Right cardiac atrium (tissue), 5 donors: ENCODE results near the gene SLC35B2. TPM values are rescaled to one million over a fixed set of nuclear protein-coding genes. Genes with fewer than 3 reads are reported as not detected.

ENCODE experiments used
- ATAC-seq, 2 donors: fragments of 200-7000 bp; cut with Tn5 transposase; one replicate each; pipeline versions ENCODE4 v1.8.0 to v1.9.1; 2020; ENCODE audit warnings: moderate library complexity in 2 of 2, mild to moderate bottlenecking in 1 of 2
- DNase-seq, 3 donors: peaks; one replicate each; pipeline ENCODE4 v3.0.0-alpha.2; 2020
- H3K27ac ChIP-seq: one replicate; pipeline ENCODE4 v1.5.1; 2013; ENCODE audit warnings: mild to moderate bottlenecking, low read length, control low read depth, moderate library complexity
- H3K27me3 ChIP-seq: one replicate; pipeline ENCODE4 v1.6.1; 2013; ENCODE audit not compliant: control insufficient read depth, insufficient read depth
- H3K4me1 ChIP-seq: one replicate; pipeline ENCODE4 v1.6.1; 2013; ENCODE audit warnings: low read length; ENCODE audit not compliant: control insufficient read depth, insufficient read depth
- H3K4me3 ChIP-seq: one replicate; pipeline ENCODE4 v1.5.1; 2013; ENCODE audit warnings: low read length, control low read depth
- H3K9me3 ChIP-seq: one replicate; pipeline ENCODE4 v1.6.1; 2013; ENCODE audit warnings: low read length; ENCODE audit not compliant: control insufficient read depth
- WGBS: extraction: QIAGEN DNeasy Blood & Tissue Kit; methylation state at CpG from one replicate; pipeline ENCODE4 v1.1.7; 2013; 5-methylcytosine and 5-hydroxymethylcytosine counted together
- intact Hi-C, 4 donors: fragments of 100-400 bp; cut with DNase I; formaldehyde crosslinking; loops; one replicate each; pipeline versions ENCODE4 v1.11.0 to v1.14.0; 2022 to 2023
- polyA plus RNA-seq: library from polyadenylated mRNA; stranded (reverse); fragments of 200-250 nt; gene quantifications from one replicate; pipeline ENCODE4 v1.2.3, GENCODE V29; 2013
- total RNA-seq, 4 donors: library from RNA; stranded (reverse); fragmentation: NEBNext Ultra II Directional; extraction: Animal tissue kit (Norgen Biotek cat#: 25700); gene quantifications; one replicate each; pipeline ENCODE4 v1.2.1, GENCODE V29; 2021
- donor health status: healthy with polysubstance abuse.
- donor health status: DM: no; HTN: yes; CAD: no.
- donor health status: DM: no; HTN: no; CAD: no.
- donor health status: DM: no; HTN: yes; CAD: no; lungs with severe emphysema.
- donor health status: DM: yes; HTN: yes; CAD: no.

SLC35B2 gene
- total and polyA plus RNA-seq, 5 donors, result 15.8 to 25.2 (median 21.8) TPM

GRCh38 chr6:44223319-44224028 lies 33.9 kb downstream of the SLC35B2 start, which contains the start of gene SLC29A1:
Gene SLC29A1, plus strand, starts transcription at chr6:44223595. Its CDS starts 3,719 bp downstream, at chr6:44227314.
- peak within 1 kb of the TSS; percentile 67 for H3K4me3 ChIP-seq
- peak; percentile 74 to 94 (median 93) for DNase-seq
- peak; percentile 30 to 35 for ATAC-seq
- under 1% methylated on average over 73 of the region's 73 CpGs for WGBS
- peak within 1 kb of the TSS; percentile 93 for H3K27ac ChIP-seq
- no peaks in the 10 kb centered on the region for H3K9me3 ChIP-seq
- H3K4me1 ChIP-seq, result peaks cover 30% of the 10 kb centered on the region
- intact Hi-C loops, result no loop called here
- no peaks in the 10 kb centered on the region for H3K27me3 ChIP-seq

GRCh38 chr6:44222486-44223318 lies 34.6 kb downstream of the SLC35B2 start:
- DNase-seq (peak in 2 of 3 donors; percentile 48 to 74), ATAC-seq (no peak)
- WGBS, result 17% methylated on average over 26 of the region's 26 CpGs
- Histone ChIP-seq H3K4me3 (peak overlapping the region; percentile 67), H3K27ac (peak overlapping the region; percentile 93), H3K4me1 (peaks cover 30% of the 10 kb centered on the region), H3K27me3 (no peaks in the 10 kb centered on the region), H3K9me3 (no peaks in the 10 kb centered on the region)
- intact Hi-C loops, result no loop called here

DNA sequence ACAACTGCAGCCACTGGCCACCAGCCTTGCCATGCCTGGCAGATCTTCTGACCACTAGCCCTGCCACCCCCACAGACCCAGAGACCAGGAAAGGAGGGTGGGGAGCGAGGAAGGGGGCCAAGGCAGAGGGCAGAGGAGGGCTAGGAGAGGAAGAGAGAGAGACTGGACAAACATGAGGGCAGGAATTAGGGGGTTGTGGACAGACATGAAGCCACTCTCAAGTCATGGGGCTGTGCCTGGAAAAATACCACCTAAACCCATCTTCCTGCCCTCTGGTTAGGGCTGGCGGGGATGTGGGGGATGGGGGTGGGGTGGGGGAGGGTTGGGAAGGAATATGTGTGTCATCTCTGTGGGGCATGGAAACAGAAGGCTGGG lies 35.4 kb downstream of the SLC35B2 start:
- intact Hi-C loops, result no loop called here
- WGBS, result 46% methylated on average over 2 of the region's 2 CpGs

DNA sequence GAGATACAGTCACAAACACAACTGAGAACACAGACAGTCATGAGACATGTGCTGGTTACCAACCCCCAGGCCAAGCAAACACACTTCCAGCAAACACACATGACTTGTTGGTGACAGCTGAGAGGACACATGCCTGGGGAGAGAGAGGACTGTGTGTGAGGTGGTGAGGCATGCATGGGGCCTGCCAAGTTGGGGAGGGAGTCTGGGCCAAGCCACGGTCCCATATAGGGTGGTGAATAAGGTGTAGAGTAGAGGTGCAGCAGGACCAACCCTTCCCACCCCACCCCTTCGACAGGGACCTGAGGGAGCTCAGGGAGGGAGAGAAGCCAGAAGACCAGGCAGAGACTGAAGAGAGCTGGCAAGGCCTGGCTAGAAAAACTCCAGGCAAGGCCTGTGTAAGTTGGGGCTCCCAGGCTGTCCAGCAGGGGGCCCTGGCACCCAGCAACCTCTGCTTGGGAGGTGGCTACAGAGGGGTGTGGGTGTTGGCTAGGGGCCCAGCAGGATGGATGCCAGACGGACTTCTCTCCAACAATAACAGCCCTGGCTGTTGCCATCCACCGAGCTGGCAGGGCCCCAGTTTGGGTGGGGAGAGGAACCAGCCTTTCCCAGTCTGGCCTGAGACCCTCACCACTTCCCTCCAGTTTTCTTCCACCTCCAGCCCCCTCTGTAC lies 35.9 kb downstream of the SLC35B2 start:
- intact Hi-C loops, result no loop called here
- Histone ChIP-seq H3K4me3 (no peak overlapping the region), H3K9me3 (no peaks in the 10 kb centered on the region), H3K4me1 (peaks cover 32% of the 10 kb centered on the region), H3K27ac (peak overlapping the region; percentile 77), H3K27me3 (no peaks in the 10 kb centered on the region)
- peak; percentile 94 to 98 (median 97) for DNase-seq
- ATAC-seq, result peak; percentile 67 to 72
- 6% methylated on average over 4 of the region's 4 CpGs for WGBS

More for the DNA sequence above, 35.4 kb downstream of the SLC35B2 start:
- ATAC-seq (no peak), DNase-seq (no peak)
- no peak overlapping the region for H3K4me3 ChIP-seq
- H3K27ac ChIP-seq, result peak overlapping the region; percentile 77
- H3K27me3 ChIP-seq, result no peaks in the 10 kb centered on the region
- no peaks in the 10 kb centered on the region for H3K9me3 ChIP-seq
- H3K4me1 ChIP-seq, result peaks cover 35% of the 10 kb centered on the region

GRCh38 chr6:44220913-44221290 lies 36.4 kb downstream of the SLC35B2 start:
- no peaks in the 10 kb centered on the region for H3K9me3 ChIP-seq
- H3K4me3 ChIP-seq, result no peak overlapping the region
- intact Hi-C loops, result no loop called here
- peak overlapping the region; percentile 77 for H3K27ac ChIP-seq
- H3K27me3 ChIP-seq, result no peaks in the 10 kb centered on the region
- peaks cover 27% of the 10 kb centered on the region for H3K4me1 ChIP-seq
- ATAC-seq, result no peak
- WGBS, result 80% methylated on average over 4 of the region's 4 CpGs
- no peak for DNase-seq

- Histone ChIP-seq H3K27me3 (no peaks in the 10 kb centered on the region), H3K4me3 (peak overlapping the region; percentile 88), H3K4me1 (peaks cover 22% of the 10 kb centered on the region), H3K27ac (peak overlapping the region; percentile 68), H3K9me3 (no peaks in the 10 kb centered on the region)
- intact Hi-C loops, result loop anchor here in 1 of 4 donors (5.0 kb wide), 1 partner anchor 43 kb away; no protein-coding TSS in a partner anchor
- peak in 2 of 3 donors; percentile 40 to 49 for DNase-seq
- no peak for ATAC-seq
- WGBS, result 55% methylated on average over 28 of the region's 28 CpGs
These were observed 37.2 kb downstream of the SLC35B2 start for GRCh38 chr6:44219815-44220784.

GRCh38 chr6:44219053-44219814 lies 38.1 kb downstream of the SLC35B2 start:
- WGBS, result 1% methylated on average over 45 of the region's 45 CpGs
- H3K9me3 ChIP-seq, result no peaks in the 10 kb centered on the region
- peak; percentile 83 for ATAC-seq
- peaks cover 18% of the 10 kb centered on the region for H3K4me1 ChIP-seq
- H3K27me3 ChIP-seq, result no peaks in the 10 kb centered on the region
- H3K27ac ChIP-seq, result peak overlapping the region; percentile 98
- peak overlapping the region; percentile 88 for H3K4me3 ChIP-seq
- intact Hi-C loops, result loop anchor here in 1 of 4 donors (5.0 kb wide), 1 partner anchor 42 kb away; no protein-coding TSS in a partner anchor
- DNase-seq, result peak; percentile 90 to 96 (median 95)

DNA sequence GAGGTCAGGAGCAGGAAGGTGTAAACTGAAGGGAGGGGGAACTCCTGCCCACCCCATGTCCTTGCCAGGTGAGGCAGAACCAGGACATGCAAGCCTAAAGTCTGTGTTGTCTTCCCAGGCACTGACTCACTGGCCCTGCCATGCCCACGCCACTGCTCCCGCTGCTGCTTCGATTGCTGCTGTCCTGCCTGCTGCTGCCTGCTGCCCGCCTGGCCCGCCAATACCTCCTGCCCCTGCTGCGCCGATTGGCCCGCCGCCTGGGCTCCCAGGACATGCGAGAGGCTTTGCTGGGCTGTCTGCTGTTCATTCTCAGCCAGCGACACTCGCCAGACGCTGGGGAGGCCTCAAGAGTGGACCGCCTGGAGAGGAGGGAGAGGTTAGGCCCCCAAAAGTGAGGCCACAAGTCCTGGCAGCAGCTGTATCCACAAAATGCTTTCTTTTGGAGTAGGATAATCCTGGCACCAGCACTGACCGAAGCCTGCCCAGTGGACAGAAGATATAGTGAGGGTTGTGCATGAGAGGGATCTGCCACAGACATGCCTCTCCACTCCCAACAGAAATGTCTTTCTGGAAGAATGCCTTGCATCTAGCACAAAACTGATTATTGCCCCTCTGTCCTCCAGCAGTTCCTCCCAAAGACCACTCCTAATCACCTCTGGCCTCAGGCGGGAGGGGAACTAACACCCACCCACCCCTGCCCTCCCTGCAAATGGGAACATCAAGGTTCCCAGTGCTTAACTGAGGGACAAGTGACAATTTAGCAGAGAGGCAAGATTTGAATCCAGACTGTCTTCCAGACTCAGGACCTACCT lies 39.8 kb downstream of the SLC35B2 start:
- H3K27me3 ChIP-seq, result no peaks in the 10 kb centered on the region
- H3K4me1 ChIP-seq, result peaks cover 13% of the 10 kb centered on the region
- DNase-seq, result peak; percentile 76 to 94 (median 91)
- peak; percentile 0 to 14 for ATAC-seq
- H3K27ac ChIP-seq, result peak overlapping the region; percentile 51
- no peak overlapping the region for H3K4me3 ChIP-seq
- WGBS, result 54% methylated on average over 16 of the region's 16 CpGs
- intact Hi-C loops, result loop anchor here in 1 of 4 donors (5.0 kb wide), 1 partner anchor 40 kb away; no protein-coding TSS in a partner anchor
- no peaks in the 10 kb centered on the region for H3K9me3 ChIP-seq
